GM19455 (cell line): Measurements from ENCODE around the gene ARHGAP21.
"Not testable (repeated sequence)": the region's sequence is repeated elsewhere in the genome, so short reads cannot be mapped to it uniquely, and the experiment has no call there.

Experiments
- ATAC-seq: cut with Tn5 transposase; IDR thresholded peaks from one replicate; pipeline ENCODE4 v1.9.1; 2021; ENCODE audit not compliant: unreplicated experiment

The ARHGAP21 gene

DNA sequence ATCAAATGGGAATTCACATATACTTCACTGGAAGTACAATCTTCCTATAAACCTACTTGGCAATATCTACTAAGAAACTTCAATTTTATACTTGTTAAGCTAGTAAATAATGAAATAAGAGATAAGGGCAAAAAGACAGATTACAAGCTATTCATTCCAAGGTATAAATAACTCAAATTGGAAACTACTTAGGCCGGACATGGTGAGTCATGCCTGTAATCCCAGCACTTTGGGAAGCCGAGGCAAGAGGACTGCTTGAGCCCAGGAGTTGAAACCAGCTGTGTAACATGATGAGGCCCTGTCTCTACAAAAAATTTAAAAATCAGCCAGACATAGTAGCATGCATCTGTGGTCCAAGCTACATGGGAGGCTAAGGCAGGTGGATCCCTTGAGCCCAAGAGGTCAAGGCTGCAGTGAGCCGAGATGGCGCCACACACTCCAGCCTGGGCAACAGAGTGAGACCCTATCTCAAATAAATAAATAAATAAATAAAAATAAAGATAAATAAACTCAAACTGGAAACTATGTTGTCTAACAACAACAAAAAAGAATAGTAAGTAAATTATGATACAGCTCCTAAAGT is 37.6 kb downstream of the ARHGAP21 start:
- ATAC-seq = no peak

DNA sequence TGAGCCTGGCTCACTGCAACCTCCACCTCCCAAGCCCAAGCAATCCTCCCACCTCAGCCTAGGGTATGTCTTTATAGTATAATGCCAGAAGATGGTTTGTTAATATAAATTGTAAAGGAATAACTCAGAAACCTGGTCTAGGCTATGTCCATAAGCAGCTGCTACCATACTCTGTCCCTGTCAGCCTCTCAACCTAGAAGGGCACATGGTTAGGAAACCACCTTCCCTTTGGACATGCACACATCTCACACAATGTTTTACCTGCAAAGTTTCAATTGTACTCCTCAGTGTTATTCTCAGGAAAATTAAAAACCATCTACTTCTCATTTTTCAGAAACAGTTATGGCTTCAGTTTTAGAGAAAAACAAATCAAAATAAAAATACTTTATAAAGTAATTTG is 40.1 kb downstream of the ARHGAP21 start:
- ATAC-seq = no peak

DNA sequence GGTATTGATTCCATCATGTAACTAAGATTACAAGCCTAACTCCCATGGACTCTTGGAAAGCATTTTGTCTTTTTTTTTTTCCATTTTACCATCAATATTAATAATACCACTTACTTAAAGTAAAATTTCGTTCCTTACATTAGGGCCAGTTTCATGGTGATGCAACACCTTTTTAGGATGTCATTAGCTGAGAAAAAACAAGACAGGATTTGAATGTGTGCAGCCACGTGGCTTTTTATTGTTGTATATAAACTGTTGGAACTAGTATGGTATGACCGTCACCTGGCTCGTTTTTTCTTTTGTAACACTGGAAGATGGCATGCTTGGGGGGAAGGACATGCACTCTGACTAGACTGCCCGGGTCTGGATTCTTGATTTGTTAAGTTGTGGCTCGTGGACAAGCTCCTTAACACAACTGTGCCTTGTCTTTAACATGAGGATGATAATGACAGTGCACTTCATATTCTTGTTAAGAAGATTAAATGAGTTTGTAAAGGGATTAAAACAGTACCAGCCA is 42.1 kb downstream of the ARHGAP21 start:
- ATAC-seq = no peak

GRCh38 chr10:24680647-24681524 is 42.8 kb downstream of the ARHGAP21 start:
- ATAC-seq = no peak

DNA sequence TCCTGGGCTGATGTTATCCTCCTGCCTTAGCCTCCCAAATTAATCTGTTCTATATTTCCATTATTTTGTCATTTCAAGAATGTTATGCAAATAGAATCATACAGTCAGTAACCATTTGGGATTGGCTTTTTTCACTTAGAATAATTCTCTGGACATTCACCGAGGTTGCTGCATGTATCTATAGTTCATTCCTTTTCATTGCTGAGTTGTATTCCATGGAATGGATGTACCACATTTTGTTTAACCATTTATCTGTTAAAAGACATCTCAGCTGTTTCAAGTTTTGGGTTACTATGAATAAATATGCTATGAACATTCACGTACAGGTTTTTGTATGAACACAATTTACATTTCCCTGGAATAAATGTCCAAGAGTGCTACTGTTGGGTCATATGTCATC is 44.9 kb downstream of the ARHGAP21 start:
- ATAC-seq = no peak

- no peak for ATAC-seq
These were observed 48.6 kb downstream of the ARHGAP21 start for GRCh38 chr10:24674892-24675632.

GRCh38 chr10:24670964-24671670 is 52.6 kb downstream of the ARHGAP21 start:
- ATAC-seq = no peak

DNA sequence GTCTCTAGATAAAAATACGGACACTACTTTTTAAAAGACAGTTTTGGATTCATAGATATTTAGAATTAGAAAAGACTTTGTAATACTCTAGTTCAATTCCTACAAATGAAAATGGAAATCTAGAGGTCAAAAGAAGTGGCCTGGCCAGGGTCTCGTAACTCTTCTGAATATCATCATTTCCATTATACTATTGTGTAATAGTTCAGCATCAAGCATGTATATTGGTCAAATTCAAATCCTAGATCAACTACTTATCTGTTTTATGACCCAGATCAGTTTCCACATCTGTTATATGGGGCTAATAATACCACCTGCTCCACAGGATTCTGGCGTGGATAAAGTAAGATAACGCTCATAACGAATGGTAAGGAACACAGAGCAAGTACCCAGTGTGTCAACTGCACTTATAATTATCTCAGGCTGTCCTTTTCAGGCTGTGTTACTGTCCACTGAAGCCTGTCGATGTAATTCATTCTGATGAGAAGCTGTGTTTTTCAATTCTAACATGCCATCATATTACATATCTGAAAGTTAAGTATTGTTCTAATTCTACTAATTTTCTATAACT is 54.3 kb downstream of the ARHGAP21 start:
- no peak for ATAC-seq

DNA sequence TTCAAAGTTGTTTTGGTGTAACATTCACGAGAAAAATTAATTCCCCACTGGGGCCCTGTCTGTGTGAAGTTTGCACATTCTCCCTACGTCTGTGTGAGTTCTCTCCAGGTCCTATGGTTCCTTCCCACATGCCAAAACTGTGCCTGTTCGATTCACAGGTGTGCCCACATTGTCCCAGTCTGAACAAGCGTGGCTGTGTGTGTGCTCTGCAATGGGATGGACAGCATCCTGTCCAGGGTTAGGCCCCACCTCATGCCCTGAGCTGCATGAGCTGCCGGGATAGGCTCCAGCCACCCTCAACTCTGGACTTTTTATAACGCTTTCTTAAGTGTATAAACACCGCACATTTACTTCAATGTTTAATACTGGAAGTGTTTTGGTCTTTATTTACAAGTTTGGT is 55.4 kb downstream of the ARHGAP21 start:
- ATAC-seq = no peak

DNA sequence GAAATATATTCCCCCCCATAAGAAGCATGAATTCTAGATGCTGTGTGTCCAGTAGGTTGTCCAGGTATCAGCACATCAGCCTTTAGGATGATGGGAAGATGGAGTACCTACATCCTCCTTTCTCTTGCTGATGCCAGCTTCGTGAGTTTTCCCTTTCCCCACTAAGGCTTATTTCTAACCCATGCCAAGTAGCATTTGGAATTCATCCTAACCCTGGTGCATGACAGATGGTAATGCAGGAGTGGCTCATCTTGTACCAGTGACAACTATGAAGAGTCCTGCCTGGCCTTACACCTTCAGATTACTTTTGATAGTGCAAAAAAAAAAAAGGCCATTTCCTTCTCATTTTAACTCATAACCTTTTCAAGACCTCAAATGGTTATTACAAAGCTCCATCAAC is 58.7 kb downstream of the ARHGAP21 start:
- ATAC-seq = no peak

- no peak for ATAC-seq
These were observed 62.3 kb downstream of the ARHGAP21 start for GRCh38 chr10:24661376-24661775.

GRCh38 chr10:24658319-24658718 is 65.4 kb downstream of the ARHGAP21 start:
- not testable (repeated sequence) for ATAC-seq

- not testable (repeated sequence) for ATAC-seq
These were observed 67.4 kb downstream of the ARHGAP21 start for GRCh38 chr10:24656326-24656725.

DNA sequence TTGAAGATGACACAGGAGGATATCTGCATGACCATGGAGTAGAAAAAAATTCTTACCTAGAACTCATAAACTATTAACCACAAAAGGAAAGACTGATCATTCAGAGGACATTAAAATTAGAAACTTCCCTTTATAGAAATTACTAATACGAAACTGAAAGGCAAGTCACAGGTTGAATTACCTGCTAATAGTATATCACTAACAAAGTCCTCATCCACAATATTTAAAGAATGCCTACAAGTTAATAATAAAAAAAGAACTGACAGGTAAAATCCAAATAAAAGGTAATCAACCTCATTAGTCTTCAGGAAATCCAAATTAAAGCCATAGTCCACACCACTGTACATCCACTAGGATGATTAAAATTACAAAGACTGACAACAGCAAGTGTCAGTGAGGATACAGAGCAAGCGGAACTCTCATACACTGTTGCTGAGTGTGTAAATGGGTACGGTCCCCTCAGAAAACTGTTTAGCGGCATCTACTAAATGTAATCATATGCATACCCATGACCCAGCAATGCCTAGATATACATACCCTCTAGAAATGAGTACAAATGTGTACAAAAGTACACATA is 71.2 kb downstream of the ARHGAP21 start:
- peak; percentile 82 for ATAC-seq

- ATAC-seq = no peak
These were observed 71.8 kb downstream of the ARHGAP21 start for GRCh38 chr10:24651923-24652322.

GRCh38 chr10:24650669-24651391 is 72.9 kb downstream of the ARHGAP21 start:
- ATAC-seq = no peak

DNA sequence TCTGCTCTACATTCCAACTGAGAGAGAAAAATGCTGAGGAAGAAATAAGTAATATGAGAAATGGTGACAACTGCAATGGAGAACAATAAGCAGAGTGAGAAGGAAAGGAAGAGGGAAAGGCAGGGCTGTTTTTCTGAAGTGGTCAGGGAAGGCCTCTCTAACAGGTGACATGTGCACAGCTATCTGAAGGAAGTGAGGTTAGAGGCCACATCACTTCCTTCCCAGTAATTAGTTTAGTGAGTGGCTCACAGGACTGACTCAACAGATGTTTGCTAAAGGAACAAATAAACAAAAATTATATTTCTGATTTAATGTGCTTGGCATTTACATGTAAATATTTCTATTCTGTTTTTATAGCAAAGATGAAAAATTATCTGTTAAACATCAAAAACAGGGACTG is 77.9 kb downstream of the ARHGAP21 start:
- ATAC-seq = no peak

GRCh38 chr10:24645022-24645421 is 78.7 kb downstream of the ARHGAP21 start:
- no peak for ATAC-seq

DNA sequence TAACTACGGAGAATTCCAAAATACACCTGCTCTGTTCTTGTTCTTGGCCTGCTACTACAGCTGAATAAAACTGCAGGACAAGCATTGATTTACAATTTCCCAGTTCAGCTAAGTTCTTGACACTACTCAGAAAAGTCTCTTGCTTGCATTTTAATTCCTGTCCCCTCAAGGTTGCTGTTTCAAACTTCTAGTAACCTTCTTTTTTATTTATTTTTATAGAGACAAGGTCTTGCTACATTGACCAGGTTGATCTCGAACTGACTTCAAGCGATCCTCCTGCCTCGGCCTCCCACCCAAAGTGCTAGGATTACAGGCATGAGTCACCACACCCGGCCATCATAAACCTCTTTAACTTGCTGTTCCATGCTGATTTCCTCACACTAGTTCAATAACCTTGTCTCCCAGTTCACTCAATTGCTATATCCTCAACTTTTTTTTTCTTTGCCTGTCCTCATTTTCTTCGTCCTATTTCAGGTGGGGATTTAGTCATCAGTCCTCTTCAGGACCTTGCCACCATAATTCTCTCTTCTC is 79.9 kb downstream of the ARHGAP21 start:
- ATAC-seq = no peak
